HEK293 (cell line): ENCODE measurements around the gene ADAMTS8.

Experiments used
- CTCF ChIA-PET: fragments of 350-600 bp; formaldehyde crosslinking; extraction: SDS; loops from one replicate; lab custom pipeline; 2021; ENCODE audit warnings: antibody characterized with exemption; lab: Yijun Ruan, JAX
- POLR2A ChIA-PET: fragments of 300-600 bp; formaldehyde crosslinking; extraction: SDS; loops from one replicate; lab custom pipeline; 2020; ENCODE audit warnings: antibody characterized with exemption, inconsistent platforms; lab: Yijun Ruan, JAX
- H3K27ac ChIP-seq: fragments of 200-500 bp; sonication (Bioruptor generic); 2 replicates; pipeline ENCODE4 v1.5.1; 2014; ENCODE audit warnings: low read depth, low read length, control low read depth, inconsistent platforms; ENCODE audit errors: extremely low read depth
- H3K36me3 ChIP-seq, 2 experiments: fragments of 200-500 bp in 1 of 2; sonication (Bioruptor generic) in 1 of 2; 1 replicate in 1 of 2; 2 replicates in 1 of 2; pipeline ENCODE4 v1.5.1; 2014 to 2017; ENCODE audit warnings: inconsistent platforms in 2 of 2, low read length in 2 of 2; ENCODE audit not compliant: control insufficient read depth in 2 of 2, insufficient read depth in 1 of 2
- H3K4me1 ChIP-seq: fragments of 200-500 bp; sonication (Bioruptor generic); 2 replicates; pipeline ENCODE4 v1.5.1; 2014; ENCODE audit warnings: mild to moderate bottlenecking, low read length, inconsistent platforms; ENCODE audit not compliant: control insufficient read depth, insufficient read depth
- H3K4me3 ChIP-seq: 2 replicates; pipeline ENCODE4 v1.5.1; 2011; ENCODE audit warnings: low read depth, mild to moderate bottlenecking, control low read depth, low read length, moderate library complexity
- H3K9me3 ChIP-seq: fragments of 200-500 bp; sonication (Bioruptor generic); 2 replicates; pipeline ENCODE4 v1.5.1; 2014; ENCODE audit warnings: low read depth, low read length, inconsistent platforms; ENCODE audit not compliant: control insufficient read depth, insufficient read depth
- EGR2 ChIP-seq: fragments of 450-650 bp; formaldehyde crosslinking; IDR thresholded peaks from 2 replicates; pipeline ENCODE4 v1.5.1; 2016; ENCODE audit warnings: low read depth, missing biosample characterization, missing genetic modification characterization
- KLF17 ChIP-seq: fragments of 450-650 bp; formaldehyde crosslinking; IDR thresholded peaks from 2 replicates; pipeline ENCODE4 v1.5.1; 2016; ENCODE audit warnings: missing biosample characterization, missing genetic modification characterization
- OSR2 ChIP-seq: fragments of 450-650 bp; formaldehyde crosslinking; IDR thresholded peaks from 2 replicates; pipeline ENCODE4 v1.5.1; 2016; ENCODE audit warnings: missing biosample characterization, missing genetic modification characterization
- SCRT1 ChIP-seq: fragments of 450-650 bp; formaldehyde crosslinking; IDR thresholded peaks from 2 replicates; pipeline ENCODE4 v1.5.1; 2016; ENCODE audit warnings: missing biosample characterization, missing genetic modification characterization, borderline replicate concordance
- WT1 ChIP-seq: fragments of 450-650 bp; formaldehyde crosslinking; IDR thresholded peaks from 2 replicates; pipeline ENCODE4 v1.5.1; 2016; ENCODE audit warnings: missing biosample characterization, missing genetic modification characterization
- ZFP37 ChIP-seq: fragments of 450-650 bp; formaldehyde crosslinking; IDR thresholded peaks from 2 replicates; pipeline ENCODE4 v1.5.1; 2016; ENCODE audit warnings: missing biosample characterization, missing genetic modification characterization
- ZNF140 ChIP-seq: fragments of 450-650 bp; formaldehyde crosslinking; IDR thresholded peaks from 2 replicates; pipeline ENCODE4 v1.5.1; 2016; ENCODE audit warnings: missing biosample characterization, missing genetic modification characterization
- ZNF239 ChIP-seq: fragments of 450-650 bp; formaldehyde crosslinking; IDR thresholded peaks from 2 replicates; pipeline ENCODE4 v1.5.1; 2016; ENCODE audit warnings: missing biosample characterization, missing genetic modification characterization
- ZNF501 ChIP-seq: fragments of 450-650 bp; formaldehyde crosslinking; IDR thresholded peaks from 2 replicates; pipeline ENCODE4 v1.5.1; 2016; ENCODE audit warnings: missing biosample characterization, missing genetic modification characterization
- ZNF514 ChIP-seq: fragments of 450-650 bp; formaldehyde crosslinking; IDR thresholded peaks from 2 replicates; pipeline ENCODE4 v1.5.1; 2016; ENCODE audit warnings: missing biosample characterization, missing genetic modification characterization
- ZNF660 ChIP-seq: fragments of 450-650 bp; IDR thresholded peaks from 2 replicates; pipeline ENCODE4 v1.5.1; 2018; ENCODE audit warnings: missing biosample characterization, mild to moderate bottlenecking, missing genetic modification characterization
- ZNF776 ChIP-seq: fragments of 450-650 bp; formaldehyde crosslinking; IDR thresholded peaks from 2 replicates; pipeline ENCODE4 v1.5.0; 2017; ENCODE audit warnings: missing biosample characterization, missing genetic modification characterization, borderline replicate concordance
- TF ChIP-seq, protein P1 (sequence below): fragments of 450-650 bp; formaldehyde crosslinking; IDR thresholded peaks from 2 replicates; pipeline ENCODE4 v1.5.1; 2016; ENCODE audit warnings: missing biosample characterization, missing genetic modification characterization, borderline replicate concordance
- TF ChIP-seq, protein P2 (sequence below): fragments of 450-650 bp; formaldehyde crosslinking; IDR thresholded peaks from 2 replicates; pipeline ENCODE4 v1.5.1; 2016; ENCODE audit warnings: missing biosample characterization, missing genetic modification characterization

ADAMTS8 gene

GRCh38 chr11:130416530-130416882 is 11.9 kb downstream of the ADAMTS8 start:
- POLR2A ChIA-PET, result no interaction called here
- H3K27ac ChIP-seq, result no peak overlapping the region
- TF ChIP-seq OSR2 (tag by site-specific recombination) (no peak), SCRT1 (tag by site-specific recombination) (no peak), EGR2 (tag by site-specific recombination) (peak; percentile 69)
- TF ChIP-seq, protein P1, sequence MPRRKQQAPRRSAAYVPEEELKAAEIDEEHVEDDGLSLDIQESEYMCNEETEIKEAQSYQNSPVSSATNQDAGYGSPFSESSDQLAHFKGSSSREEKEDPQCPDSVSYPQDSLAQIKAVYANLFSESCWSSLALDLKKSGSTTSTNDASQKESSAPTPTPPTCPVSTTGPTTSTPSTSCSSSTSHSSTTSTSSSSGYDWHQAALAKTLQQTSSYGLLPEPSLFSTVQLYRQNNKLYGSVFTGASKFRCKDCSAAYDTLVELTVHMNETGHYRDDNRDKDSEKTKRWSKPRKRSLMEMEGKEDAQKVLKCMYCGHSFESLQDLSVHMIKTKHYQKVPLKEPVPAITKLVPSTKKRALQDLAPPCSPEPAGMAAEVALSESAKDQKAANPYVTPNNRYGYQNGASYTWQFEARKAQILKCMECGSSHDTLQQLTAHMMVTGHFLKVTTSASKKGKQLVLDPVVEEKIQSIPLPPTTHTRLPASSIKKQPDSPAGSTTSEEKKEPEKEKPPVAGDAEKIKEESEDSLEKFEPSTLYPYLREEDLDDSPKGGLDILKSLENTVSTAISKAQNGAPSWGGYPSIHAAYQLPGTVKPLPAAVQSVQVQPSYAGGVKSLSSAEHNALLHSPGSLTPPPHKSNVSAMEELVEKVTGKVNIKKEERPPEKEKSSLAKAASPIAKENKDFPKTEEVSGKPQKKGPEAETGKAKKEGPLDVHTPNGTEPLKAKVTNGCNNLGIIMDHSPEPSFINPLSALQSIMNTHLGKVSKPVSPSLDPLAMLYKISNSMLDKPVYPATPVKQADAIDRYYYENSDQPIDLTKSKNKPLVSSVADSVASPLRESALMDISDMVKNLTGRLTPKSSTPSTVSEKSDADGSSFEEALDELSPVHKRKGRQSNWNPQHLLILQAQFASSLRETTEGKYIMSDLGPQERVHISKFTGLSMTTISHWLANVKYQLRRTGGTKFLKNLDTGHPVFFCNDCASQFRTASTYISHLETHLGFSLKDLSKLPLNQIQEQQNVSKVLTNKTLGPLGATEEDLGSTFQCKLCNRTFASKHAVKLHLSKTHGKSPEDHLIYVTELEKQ, result no peak

GRCh38 chr11:130415731-130416529 is 12.5 kb downstream of the ADAMTS8 start:
- Histone ChIP-seq H3K9me3 (no peaks in the 10 kb centered on the region), H3K4me3 (no peak overlapping the region), H3K36me3 (no peaks in the 10 kb centered on the region), H3K27ac (no peak overlapping the region), H3K4me1 (no peaks in the 10 kb centered on the region)
- TF ChIP-seq ZFP37, result no peak
- TF ChIP-seq, protein P2, sequence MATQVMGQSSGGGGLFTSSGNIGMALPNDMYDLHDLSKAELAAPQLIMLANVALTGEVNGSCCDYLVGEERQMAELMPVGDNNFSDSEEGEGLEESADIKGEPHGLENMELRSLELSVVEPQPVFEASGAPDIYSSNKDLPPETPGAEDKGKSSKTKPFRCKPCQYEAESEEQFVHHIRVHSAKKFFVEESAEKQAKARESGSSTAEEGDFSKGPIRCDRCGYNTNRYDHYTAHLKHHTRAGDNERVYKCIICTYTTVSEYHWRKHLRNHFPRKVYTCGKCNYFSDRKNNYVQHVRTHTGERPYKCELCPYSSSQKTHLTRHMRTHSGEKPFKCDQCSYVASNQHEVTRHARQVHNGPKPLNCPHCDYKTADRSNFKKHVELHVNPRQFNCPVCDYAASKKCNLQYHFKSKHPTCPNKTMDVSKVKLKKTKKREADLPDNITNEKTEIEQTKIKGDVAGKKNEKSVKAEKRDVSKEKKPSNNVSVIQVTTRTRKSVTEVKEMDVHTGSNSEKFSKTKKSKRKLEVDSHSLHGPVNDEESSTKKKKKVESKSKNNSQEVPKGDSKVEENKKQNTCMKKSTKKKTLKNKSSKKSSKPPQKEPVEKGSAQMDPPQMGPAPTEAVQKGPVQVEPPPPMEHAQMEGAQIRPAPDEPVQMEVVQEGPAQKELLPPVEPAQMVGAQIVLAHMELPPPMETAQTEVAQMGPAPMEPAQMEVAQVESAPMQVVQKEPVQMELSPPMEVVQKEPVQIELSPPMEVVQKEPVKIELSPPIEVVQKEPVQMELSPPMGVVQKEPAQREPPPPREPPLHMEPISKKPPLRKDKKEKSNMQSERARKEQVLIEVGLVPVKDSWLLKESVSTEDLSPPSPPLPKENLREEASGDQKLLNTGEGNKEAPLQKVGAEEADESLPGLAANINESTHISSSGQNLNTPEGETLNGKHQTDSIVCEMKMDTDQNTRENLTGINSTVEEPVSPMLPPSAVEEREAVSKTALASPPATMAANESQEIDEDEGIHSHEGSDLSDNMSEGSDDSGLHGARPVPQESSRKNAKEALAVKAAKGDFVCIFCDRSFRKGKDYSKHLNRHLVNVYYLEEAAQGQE (tag by site-specific recombination), result no peak
- no peak for TF ChIP-seq ZNF660 (tag by site-specific recombination)
- no peak for TF ChIP-seq ZNF239 (tag by site-specific recombination)
- peak; percentile 36; the same call in 1 of the 2 replicates for TF ChIP-seq EGR2 (tag by site-specific recombination)
- ChIA-PET POLR2A (interaction anchor here (0.6 to 0.7 kb wide), 2 partner anchors 59 to 133 kb away, joined by 4 to 9 read pairs; no protein-coding TSS in a partner anchor), CTCF (interaction anchor here (0.9 to 2.4 kb wide), 2 partner anchors 26 to 446 kb away, joined by 4 to 7 read pairs; no protein-coding TSS in a partner anchor)

More at GRCh38 chr11:130416530-130416882, 11.9 kb downstream of the ADAMTS8 start:
- Histone ChIP-seq H3K4me1 (no peaks in the 10 kb centered on the region), H3K4me3 (no peak overlapping the region), H3K36me3 (no peaks in the 10 kb centered on the region), H3K9me3 (no peaks in the 10 kb centered on the region)
- CTCF ChIA-PET, result interaction anchor here (0.7 to 2.4 kb wide), 3 partner anchors 26 to 470 kb away, joined by 3 to 7 read pairs (median 4); no protein-coding TSS in a partner anchor

DNA sequence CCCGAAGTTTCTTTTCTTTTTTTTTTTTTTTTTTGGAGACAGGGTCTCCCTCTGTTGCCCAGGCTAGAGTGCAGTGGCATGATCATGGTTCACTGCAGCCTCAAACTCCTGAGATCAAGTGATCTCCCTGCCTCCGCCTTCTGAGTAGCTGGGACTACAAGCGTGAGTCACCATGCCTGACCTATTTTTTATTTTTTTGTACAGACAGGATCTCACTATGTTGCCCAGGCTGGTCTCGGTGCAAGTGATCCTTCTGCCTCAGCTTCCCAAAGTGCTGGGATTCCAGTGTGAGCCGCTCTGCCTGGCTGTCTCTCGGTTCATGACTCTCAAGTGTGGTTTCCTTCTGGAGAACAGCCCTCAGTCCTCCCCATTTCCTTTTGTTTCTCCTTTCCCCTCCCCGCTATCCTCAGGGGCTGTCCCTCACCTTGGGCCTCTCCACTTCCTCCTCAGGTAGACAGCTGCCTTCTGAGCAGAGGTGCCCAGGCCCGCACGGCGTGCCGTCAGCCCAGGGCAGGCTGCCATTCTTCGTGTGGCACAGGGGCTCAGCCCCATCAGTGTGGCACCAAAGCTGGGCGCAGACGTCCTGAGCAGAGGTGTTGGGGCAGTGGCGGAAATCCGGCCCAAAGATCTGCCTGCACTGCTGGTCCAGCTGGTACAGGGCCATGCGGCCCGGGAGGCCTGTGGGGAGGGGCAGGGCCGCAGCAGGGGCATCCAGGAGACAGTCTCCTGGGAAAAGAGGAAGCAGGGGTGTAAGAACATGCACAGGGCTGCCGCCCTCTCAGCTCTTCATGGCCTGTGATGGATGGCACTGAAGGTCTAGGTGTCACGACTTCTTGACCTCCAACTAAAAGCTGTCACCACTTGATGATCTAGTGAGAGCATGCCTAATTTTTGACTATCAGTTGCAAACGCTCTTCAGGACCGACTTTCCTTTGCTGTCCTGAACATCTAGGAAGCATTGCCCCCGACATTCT is 14.0 kb downstream of the ADAMTS8 start:
- Histone ChIP-seq H3K4me3 (no peak overlapping the region), H3K9me3 (no peaks in the 10 kb centered on the region), H3K4me1 (no peaks in the 10 kb centered on the region), H3K36me3 (no peaks in the 10 kb centered on the region)
- CTCF ChIA-PET, result interaction anchor here (2.4 kb wide), 1 partner anchor 24 kb away, joined by 7 read pairs; no protein-coding TSS in a partner anchor
- POLR2A ChIA-PET, result no interaction called here
- TF ChIP-seq KLF17 (tag by site-specific recombination) (no peak), ZNF776 (tag by site-specific recombination) (no peak), WT1 (tag by site-specific recombination) (no peak), ZNF501 (tag by site-specific recombination) (no peak), ZNF514 (tag by site-specific recombination) (no peak), ZNF140 (tag by site-specific recombination) (no peak)
- TF ChIP-seq, all 188 proteins: peak for 0
- H3K27ac ChIP-seq, result no peak overlapping the region
